22Rv1 (cell line): ENCODE results near the gene NT5C1B.

Experiments used
- ZFX ChIP-seq: fragments of 450-650 bp; IDR thresholded peaks from 2 replicates; pipeline ENCODE4 v1.6.1; 2017; ENCODE audit warnings: antibody characterized with exemption, borderline replicate concordance
- TF ChIP-seq, protein P1 (sequence below): fragments of 450-650 bp; IDR thresholded peaks from 2 replicates; pipeline ENCODE4 v1.5.1; 2017; ENCODE audit warnings: mild to moderate bottlenecking

DNA sequence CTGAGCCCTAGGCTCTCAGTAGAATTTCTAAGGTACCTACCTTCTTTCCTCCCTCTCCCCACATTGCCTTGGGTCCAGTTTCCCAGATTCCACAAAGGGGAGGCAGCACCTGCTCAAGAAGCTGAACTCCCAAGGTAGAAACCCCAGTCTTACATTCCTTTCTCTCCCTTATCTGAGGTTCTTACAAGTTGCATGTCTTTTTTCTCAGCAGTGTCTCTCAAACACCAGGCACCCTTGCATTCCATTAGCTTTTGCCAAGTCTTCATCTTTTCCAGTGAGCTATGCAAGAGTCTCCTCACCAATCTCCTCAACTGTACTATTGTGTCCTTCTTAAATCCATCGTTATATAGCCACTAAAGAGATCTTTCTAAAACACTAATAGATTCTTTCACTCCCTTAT, 4.1 kb upstream of the NT5C1B start:
- TF ChIP-seq, protein P1, sequence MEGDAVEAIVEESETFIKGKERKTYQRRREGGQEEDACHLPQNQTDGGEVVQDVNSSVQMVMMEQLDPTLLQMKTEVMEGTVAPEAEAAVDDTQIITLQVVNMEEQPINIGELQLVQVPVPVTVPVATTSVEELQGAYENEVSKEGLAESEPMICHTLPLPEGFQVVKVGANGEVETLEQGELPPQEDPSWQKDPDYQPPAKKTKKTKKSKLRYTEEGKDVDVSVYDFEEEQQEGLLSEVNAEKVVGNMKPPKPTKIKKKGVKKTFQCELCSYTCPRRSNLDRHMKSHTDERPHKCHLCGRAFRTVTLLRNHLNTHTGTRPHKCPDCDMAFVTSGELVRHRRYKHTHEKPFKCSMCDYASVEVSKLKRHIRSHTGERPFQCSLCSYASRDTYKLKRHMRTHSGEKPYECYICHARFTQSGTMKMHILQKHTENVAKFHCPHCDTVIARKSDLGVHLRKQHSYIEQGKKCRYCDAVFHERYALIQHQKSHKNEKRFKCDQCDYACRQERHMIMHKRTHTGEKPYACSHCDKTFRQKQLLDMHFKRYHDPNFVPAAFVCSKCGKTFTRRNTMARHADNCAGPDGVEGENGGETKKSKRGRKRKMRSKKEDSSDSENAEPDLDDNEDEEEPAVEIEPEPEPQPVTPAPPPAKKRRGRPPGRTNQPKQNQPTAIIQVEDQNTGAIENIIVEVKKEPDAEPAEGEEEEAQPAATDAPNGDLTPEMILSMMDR, result no peak
- TF ChIP-seq ZFX, result no peak
